ENCODE data around the gene NELFCD.

DNA sequence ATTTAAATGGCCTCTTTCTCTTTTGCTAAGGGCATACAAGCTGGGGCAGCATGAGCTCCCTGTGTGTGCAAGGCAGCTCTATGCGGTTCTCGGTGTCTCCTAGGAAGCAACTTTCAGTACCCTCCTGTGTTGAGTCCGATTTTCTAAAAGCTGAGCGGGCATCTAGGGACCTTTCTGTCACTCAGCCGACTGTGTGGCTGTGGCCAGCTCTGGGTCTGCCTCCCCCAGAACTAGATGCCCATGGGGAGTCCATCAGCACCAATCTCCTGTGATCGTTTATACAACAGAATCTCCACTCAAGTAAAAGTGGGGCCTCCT, 7.5 kb downstream of the NELFCD start:
- TF ChIP-seq RFX5 (IDR thresholded peaks at IDR 0.05; ENCODE audit: low read depth, low read length) (no peak), ZSCAN29 (IDR thresholded peaks at IDR 0.05) (no peak), DPF2 (IDR thresholded peaks at IDR 0.05) (no peak), BCL11A (IDR thresholded peaks at IDR 0.05; ENCODE audit: low read depth, low read length) (no peak), EP300 (IDR thresholded peaks at IDR 0.05; ENCODE audit: borderline replicate concordance in 1 of 2, control insufficient read depth in 1 of 2, low read depth in 2 of 2, low read length in 2 of 2) (no peak), EZH2 (IDR thresholded peaks at IDR 0.05; ENCODE audit: borderline replicate concordance, control insufficient read depth, low read depth, low read length) (no peak), NFIC (IDR thresholded peaks at IDR 0.05; ENCODE audit: low read depth, low read length) (no peak)
- TF ChIP-seq, protein P1, sequence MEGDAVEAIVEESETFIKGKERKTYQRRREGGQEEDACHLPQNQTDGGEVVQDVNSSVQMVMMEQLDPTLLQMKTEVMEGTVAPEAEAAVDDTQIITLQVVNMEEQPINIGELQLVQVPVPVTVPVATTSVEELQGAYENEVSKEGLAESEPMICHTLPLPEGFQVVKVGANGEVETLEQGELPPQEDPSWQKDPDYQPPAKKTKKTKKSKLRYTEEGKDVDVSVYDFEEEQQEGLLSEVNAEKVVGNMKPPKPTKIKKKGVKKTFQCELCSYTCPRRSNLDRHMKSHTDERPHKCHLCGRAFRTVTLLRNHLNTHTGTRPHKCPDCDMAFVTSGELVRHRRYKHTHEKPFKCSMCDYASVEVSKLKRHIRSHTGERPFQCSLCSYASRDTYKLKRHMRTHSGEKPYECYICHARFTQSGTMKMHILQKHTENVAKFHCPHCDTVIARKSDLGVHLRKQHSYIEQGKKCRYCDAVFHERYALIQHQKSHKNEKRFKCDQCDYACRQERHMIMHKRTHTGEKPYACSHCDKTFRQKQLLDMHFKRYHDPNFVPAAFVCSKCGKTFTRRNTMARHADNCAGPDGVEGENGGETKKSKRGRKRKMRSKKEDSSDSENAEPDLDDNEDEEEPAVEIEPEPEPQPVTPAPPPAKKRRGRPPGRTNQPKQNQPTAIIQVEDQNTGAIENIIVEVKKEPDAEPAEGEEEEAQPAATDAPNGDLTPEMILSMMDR (IDR thresholded peaks at IDR 0.05 in 2 of 3, conservative IDR thresholded peaks at IDR 0.05 in 1 of 3; ENCODE audit: control insufficient read depth in 2 of 3, extremely low read depth in 1 of 3, insufficient read depth in 1 of 3, low read depth in 3 of 3, low read length in 3 of 3) = no peak
- TF ChIP-seq, protein P2, sequence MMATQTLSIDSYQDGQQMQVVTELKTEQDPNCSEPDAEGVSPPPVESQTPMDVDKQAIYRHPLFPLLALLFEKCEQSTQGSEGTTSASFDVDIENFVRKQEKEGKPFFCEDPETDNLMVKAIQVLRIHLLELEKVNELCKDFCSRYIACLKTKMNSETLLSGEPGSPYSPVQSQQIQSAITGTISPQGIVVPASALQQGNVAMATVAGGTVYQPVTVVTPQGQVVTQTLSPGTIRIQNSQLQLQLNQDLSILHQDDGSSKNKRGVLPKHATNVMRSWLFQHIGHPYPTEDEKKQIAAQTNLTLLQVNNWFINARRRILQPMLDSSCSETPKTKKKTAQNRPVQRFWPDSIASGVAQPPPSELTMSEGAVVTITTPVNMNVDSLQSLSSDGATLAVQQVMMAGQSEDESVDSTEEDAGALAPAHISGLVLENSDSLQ (IDR thresholded peaks at IDR 0.05) = no peak
- TF ChIP-seq, protein P3, sequence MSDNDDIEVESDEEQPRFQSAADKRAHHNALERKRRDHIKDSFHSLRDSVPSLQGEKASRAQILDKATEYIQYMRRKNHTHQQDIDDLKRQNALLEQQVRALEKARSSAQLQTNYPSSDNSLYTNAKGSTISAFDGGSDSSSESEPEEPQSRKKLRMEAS (IDR thresholded peaks at IDR 0.05; ENCODE audit: low read depth, low read length) = no peak
